ENCODE measurements around the gene SPATA12.

The SPATA12 gene

GRCh38 chr3:57019057-57019456 is 41.4 kb upstream of the SPATA12 start:
- no peak overlapping the region for H3K27ac ChIP-seq (ENCODE audit: low read depth, low read length)
- no peaks in the 10 kb centered on the region for H3K79me2 ChIP-seq (ENCODE audit: insufficient read depth, low read length)
- no peaks in the 10 kb centered on the region for H3K9me3 ChIP-seq (ENCODE audit: insufficient read depth, low read length)
- H3K36me3 ChIP-seq (ENCODE audit: low read length), result no peaks in the 10 kb centered on the region
- H3F3A ChIP-seq (ENCODE audit: insufficient read depth), result no peaks in the 10 kb centered on the region
- H3K4me2 ChIP-seq (ENCODE audit: low read depth, low read length, poor library complexity, severe bottlenecking), result no peak overlapping the region
- no peaks in the 10 kb centered on the region for H3K9me2 ChIP-seq (replicated peaks; ENCODE audit: insufficient read depth, low read length)
- no peak overlapping the region for H3K9ac ChIP-seq (ENCODE audit: low read length)
- no peak overlapping the region for H2AFZ ChIP-seq (ENCODE audit: low read depth, low read length, severe bottlenecking)
- TF ChIP-seq EZH2phosphoT487 (conservative IDR thresholded peaks at IDR 0.05; ENCODE audit: low read length) (no peak), CTCF (IDR thresholded peaks at IDR 0.05; ENCODE audit: insufficient read depth, low read length, poor library complexity, severe bottlenecking) (no peak)
- no peaks in the 10 kb centered on the region for H4K20me1 ChIP-seq (ENCODE audit: low read depth, low read length)
- H3K27me3 ChIP-seq (ENCODE audit: low read length), result no peaks in the 10 kb centered on the region
- no peak overlapping the region for H3K4me3 ChIP-seq (ENCODE audit: insufficient read depth, low read length, poor library complexity, severe bottlenecking)

- no peaks in the 10 kb centered on the region for H3K36me3 ChIP-seq (ENCODE audit: low read length)
- H3K9me3 ChIP-seq (ENCODE audit: insufficient read depth, low read length), result no peaks in the 10 kb centered on the region
- H3K4me3 ChIP-seq (ENCODE audit: insufficient read depth, low read length, poor library complexity, severe bottlenecking), result no peak overlapping the region
- TF ChIP-seq EZH2phosphoT487 (conservative IDR thresholded peaks at IDR 0.05; ENCODE audit: low read length) (no peak), CTCF (IDR thresholded peaks at IDR 0.05; ENCODE audit: insufficient read depth, low read length, poor library complexity, severe bottlenecking) (no peak)
- no peaks in the 10 kb centered on the region for H3F3A ChIP-seq (ENCODE audit: insufficient read depth)
- no peaks in the 10 kb centered on the region for H3K79me2 ChIP-seq (ENCODE audit: insufficient read depth, low read length)
- H3K9me2 ChIP-seq (replicated peaks; ENCODE audit: insufficient read depth, low read length), result no peaks in the 10 kb centered on the region
- no peak overlapping the region for H3K4me2 ChIP-seq (ENCODE audit: low read depth, low read length, poor library complexity, severe bottlenecking)
- no peaks in the 10 kb centered on the region for H3K27me3 ChIP-seq (ENCODE audit: low read length)
- H2AFZ ChIP-seq (ENCODE audit: low read depth, low read length, severe bottlenecking), result no peak overlapping the region
- no peak overlapping the region for H3K27ac ChIP-seq (ENCODE audit: low read depth, low read length)
- no peak overlapping the region for H3K9ac ChIP-seq (ENCODE audit: low read length)
- no peaks in the 10 kb centered on the region for H4K20me1 ChIP-seq (ENCODE audit: low read depth, low read length)
Measured at GRCh38 chr3:57025237-57025636, 35.2 kb upstream of the SPATA12 start.

GRCh38 chr3:57026944-57027343 is 33.5 kb upstream of the SPATA12 start:
- Histone ChIP-seq H3K79me2 (ENCODE audit: insufficient read depth, low read length) (no peaks in the 10 kb centered on the region), H4K20me1 (ENCODE audit: low read depth, low read length) (no peaks in the 10 kb centered on the region), H3K4me3 (ENCODE audit: insufficient read depth, low read length, poor library complexity, severe bottlenecking) (no peak overlapping the region), H3K9me3 (ENCODE audit: insufficient read depth, low read length) (no peaks in the 10 kb centered on the region), H3K36me3 (ENCODE audit: low read length) (no peaks in the 10 kb centered on the region), H3K27ac (ENCODE audit: low read depth, low read length) (no peak overlapping the region), H3K4me2 (ENCODE audit: low read depth, low read length, poor library complexity, severe bottlenecking) (no peak overlapping the region), H2AFZ (ENCODE audit: low read depth, low read length, severe bottlenecking) (no peak overlapping the region), H3F3A (ENCODE audit: insufficient read depth) (no peaks in the 10 kb centered on the region), H3K9me2 (replicated peaks; ENCODE audit: insufficient read depth, low read length) (no peaks in the 10 kb centered on the region), H3K9ac (ENCODE audit: low read length) (no peak overlapping the region), H3K27me3 (ENCODE audit: low read length) (no peaks in the 10 kb centered on the region)
- no peak for TF ChIP-seq CTCF (IDR thresholded peaks at IDR 0.05; ENCODE audit: insufficient read depth, low read length, poor library complexity, severe bottlenecking)
- no peak for TF ChIP-seq EZH2phosphoT487 (conservative IDR thresholded peaks at IDR 0.05; ENCODE audit: low read length)
